ENCODE results near the gene HOPX.
"Not testable (repeated sequence)": the region's sequence is repeated elsewhere in the genome, so short reads cannot be mapped to it uniquely, and the experiment has no call there.

Gene HOPX

GRCh38 chr4:56686537-56687231 is 5.6 kb upstream of the HOPX start:
- no peak for DNase-seq

- no peak for DNase-seq
Measured at GRCh38 chr4:56684320-56685050, 3.4 kb upstream of the HOPX start.

GRCh38 chr4:56683455-56683854 is 2.4 kb upstream of the HOPX start:
- DNase-seq, result no peak

GRCh38 chr4:56681853-56682525 is 893 bp upstream of the HOPX start:
- no peak for DNase-seq

- DNase-seq, result no peak
Measured at GRCh38 chr4:56680266-56680665, 830 bp downstream of the HOPX start.

DNA sequence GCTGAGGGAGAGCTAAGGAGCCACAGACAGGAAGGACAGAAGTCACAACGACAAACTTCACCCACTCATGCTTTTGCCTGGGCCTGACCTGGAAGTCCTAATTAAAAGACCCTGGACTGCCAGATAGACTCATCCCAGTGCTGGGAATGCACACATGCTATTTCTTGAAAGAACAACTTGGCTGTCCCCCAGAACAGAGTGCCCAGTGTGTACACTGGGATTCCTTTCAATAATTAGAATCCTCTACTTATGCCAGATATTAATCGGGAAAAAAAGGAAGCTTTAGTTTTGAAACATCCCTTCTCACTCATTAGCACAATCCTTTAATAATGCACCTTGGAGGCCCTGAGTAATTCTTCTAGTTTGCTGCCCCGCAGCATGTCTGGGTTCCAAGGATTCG is 3.4 kb downstream of the HOPX start:
- DNase-seq, result no peak

DNA sequence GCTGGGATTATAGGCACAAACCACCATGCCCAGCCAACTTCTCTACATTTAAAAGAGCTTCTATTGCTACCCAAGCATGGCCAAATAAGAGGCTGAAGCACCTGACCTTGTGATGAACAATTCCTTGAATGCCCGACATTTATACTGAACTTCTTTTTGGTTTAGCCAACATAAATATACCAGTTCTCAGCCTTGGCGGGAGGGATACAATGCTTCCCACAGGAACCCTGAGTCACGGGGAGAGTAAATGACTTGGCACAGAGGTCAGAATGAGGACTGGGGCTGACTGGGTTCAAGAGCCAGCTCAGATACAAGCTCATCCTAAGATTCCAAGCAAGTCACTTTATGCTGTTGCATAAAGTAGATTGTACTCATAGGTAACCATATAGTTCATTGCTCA is 6.1 kb downstream of the HOPX start:
- no peak for DNase-seq

DNA sequence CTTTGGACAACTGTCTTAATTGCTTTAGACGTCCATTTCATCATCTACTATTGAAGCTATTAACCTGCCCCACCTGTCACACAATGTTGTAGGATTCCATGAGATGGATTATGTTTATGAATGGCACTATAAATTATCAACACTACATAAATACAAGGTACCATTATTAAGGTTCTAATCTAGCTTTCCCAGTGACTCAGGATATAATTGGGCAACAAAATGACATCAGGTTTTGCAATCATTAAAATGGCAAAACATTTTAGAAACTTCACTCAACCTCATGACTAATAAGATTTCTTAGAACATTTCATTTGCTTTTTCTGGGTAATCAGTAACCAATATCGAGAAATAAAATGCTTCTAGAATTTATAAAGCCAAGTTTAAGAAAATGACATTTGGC is 9.2 kb downstream of the HOPX start:
- no peak for DNase-seq

- no peak for DNase-seq
Measured at GRCh38 chr4:56671373-56671772, 9.7 kb downstream of the HOPX start.

- no peak for DNase-seq
Measured at GRCh38 chr4:56668267-56668666, 12.8 kb downstream of the HOPX start.

DNA sequence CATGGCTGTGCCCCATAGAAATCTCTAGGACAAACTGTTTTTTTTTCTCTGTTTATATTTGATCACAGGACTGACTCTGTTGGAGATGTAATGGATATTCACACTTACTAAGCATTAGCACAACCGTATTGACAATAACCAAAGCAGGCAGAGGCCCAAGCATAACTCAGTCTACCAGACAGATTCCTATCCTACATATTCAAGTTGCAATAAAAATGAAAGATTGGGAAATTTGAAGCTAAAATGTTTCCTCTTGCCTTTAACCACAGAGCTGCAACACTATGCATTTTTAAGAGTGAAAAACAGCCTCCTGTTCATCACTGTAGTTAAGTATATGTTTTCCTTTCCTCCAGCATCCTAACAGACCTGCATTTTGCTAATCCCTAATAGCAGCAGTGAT is 13.7 kb downstream of the HOPX start:
- not testable (repeated sequence) for DNase-seq

DNA sequence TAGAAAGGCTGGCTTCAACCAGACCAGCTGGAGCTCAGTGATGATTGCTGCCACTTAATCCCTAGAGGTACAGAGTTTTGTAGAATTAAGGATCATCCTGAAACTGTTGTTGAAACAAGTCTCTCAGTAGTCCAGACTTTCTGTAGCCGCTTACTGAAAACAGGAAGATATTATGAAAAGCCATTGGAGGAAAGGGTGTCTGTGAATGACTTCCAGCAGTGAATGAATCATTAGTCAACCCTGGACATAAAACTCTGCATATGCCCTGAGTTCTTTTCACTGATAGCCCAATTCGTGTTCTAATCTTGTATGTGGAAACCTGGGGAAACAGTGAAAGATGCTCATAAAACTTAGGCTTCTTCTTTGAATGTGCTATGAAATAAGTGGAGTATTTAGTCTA is 14.8 kb downstream of the HOPX start:
- DNase-seq, result no peak

- DNase-seq, result no peak
Measured at GRCh38 chr4:56665781-56666180, 15.3 kb downstream of the HOPX start.

DNA sequence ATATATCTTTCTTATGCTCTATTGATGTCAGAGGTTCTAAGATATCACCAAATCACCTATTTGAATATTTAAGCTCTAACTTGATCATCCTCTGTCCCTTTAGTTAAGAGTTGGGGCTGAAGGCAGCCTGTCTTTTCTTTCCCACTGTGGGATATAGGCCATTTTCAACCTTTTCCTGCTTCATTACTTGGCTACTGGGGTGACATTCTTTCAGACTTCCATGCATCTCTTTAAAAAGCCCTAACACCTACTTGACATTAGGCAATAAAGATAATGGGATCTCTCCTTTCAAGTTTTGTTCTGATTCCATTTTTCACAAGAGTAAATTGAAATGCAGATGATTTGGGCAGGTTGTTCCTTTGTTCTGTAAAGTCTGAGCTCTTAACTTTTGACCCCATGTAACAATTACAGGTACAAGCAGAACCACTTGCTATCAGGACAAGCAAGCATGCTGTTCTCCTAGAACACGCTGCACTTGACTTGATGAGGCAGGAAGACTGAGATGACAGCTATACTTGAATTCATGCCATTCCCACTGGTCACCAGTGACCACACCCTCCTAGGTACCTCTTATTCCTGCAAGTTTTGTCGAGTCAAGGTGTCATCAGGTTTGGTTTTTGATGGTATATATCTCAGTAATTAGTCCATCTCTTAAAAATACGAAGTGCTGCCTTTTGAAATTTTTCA is 18.2 kb downstream of the HOPX start:
- no peak for DNase-seq

- no peak for DNase-seq
Measured at GRCh38 chr4:56659946-56660345, 21.1 kb downstream of the HOPX start.

GRCh38 chr4:56658528-56658927 is 22.6 kb downstream of the HOPX start:
- DNase-seq, result no peak

GRCh38 chr4:56657818-56658217 is 23.3 kb downstream of the HOPX start:
- DNase-seq, result no peak

DNA sequence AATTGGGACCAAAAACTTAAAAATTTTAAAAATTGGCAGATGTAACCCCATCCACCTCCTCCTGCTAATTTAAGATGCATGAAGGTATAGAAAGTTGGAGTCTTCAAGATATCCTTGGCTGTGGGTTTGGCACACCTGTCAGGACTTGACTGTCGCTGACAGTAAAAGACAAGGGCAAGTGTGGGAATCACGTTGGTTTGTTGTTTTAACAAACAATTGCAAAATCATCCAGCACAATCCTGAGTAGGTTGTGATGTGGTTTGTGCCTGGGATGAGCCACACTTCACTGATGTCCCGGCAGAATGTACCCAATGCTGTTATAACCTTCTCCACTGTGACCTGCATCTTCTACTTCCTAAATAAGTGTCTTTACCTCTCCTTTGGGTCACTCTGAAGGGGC is 24.0 kb downstream of the HOPX start:
- DNase-seq, result no peak

GRCh38 chr4:56656346-56656643 is 24.8 kb downstream of the HOPX start:
- no peak for DNase-seq

DNA sequence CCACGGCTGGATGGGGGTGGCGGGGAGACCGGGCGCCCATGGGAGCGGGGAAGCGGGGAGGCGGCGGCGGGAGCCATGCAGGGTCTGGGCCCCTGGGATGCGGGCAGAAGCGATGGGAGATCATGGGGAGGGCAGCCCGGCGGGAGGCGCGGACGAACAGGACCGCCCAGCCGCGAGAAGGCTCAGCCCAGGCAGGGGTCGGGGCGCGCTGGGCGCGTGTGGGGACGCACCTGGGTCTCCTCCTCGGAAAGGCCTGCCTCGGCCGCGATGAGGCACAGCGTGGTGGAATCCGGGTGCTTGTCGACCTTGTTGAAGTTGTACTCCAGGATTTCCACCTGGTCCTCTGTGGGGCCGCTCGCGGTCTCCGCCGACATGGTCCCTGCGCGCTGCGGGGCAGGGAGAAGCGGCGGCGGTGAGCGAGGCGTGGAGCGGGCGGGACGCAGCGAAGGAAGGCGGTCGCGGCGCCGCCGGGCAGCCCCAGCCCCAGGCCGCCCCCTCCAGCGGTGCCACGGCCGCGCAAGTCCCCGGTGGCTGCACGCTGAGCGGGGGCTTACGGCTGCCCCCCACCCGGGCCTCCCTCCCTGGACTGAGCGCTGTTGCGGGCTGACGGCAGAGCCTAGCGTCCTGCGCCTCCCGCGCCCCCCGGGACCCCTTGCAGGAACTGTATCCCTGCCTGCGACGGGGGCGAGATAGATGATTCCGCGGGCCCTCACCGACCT is 25.3 kb downstream of the HOPX start:
- no peak for DNase-seq

DNA sequence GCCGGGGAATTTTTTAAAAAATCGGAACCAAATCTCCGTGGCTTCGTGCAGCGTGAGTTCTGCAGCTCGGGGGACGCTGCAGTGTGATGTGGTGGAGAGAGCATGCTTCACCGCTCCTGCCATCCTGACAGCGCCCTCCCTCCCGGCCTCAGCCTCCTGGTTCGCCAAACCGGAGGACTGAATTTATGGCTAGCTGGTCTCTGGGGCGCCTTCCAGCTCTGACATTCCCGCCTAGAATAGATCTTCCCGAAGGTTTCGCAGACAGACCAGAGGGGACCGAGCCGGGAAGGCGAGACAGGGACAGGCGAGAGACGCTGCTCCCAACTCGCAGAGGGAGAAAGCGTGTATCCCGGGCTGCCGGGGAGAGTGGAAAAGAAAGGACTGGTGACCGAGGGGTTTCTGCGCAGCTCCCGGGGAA is 25.9 kb downstream of the HOPX start:
- peak; percentile 29 for DNase-seq

GRCh38 chr4:56654238-56654632 is 26.9 kb downstream of the HOPX start:
- DNase-seq, result no peak

Measured in NCI-H146 (cell line).